K562 (cell line): ENCODE measurements around the gene IPO13. TPM values are rescaled to one million over a fixed set of nuclear protein-coding genes. Genes with fewer than 3 reads are reported as not detected.

Experiments
- ATAC-seq: fragments of 200-7000 bp; cut with Tn5 transposase; 3 replicates; pipeline ENCODE4 v1.9.1; 2020; ENCODE audit warnings: moderate library complexity
- BruUV-seq: library from RNA; stranded (reverse); fragments of 400-500 nt; replicated peaks from 2 replicates; lab custom pipeline; 2021; lab: Mats Ljungman, UMichigan
- CTCF ChIA-PET: fragments of 300-600 bp; formaldehyde crosslinking; extraction: SDS; loops from one replicate; lab custom pipeline; 2021; ENCODE audit warnings: low intra/inter-chr PET ratio; lab: Yijun Ruan, JAX
- POLR2A ChIA-PET: fragments of 300-600, 350-650 bp; sonication (Branson Sonifier 250); formaldehyde crosslinking; extraction: SDS; loops from one replicate; lab custom pipeline; 2021; ENCODE audit warnings: antibody characterized with exemption, inconsistent platforms; lab: Yijun Ruan, JAX
- DNase-seq, 4 experiments: peaks; one replicate each; pipeline versions ENCODE4 v3.0.0 to v3.0.0-alpha.2; 2011 to 2018; ENCODE audit warnings: low spot score in 3 of 4, mixed read lengths in 3 of 4; ENCODE audit errors: extremely low read depth in 1 of 4
- FAIRE-seq: peaks from 2 replicates; lab custom pipeline; 2011; peaks lifted over from hg19 to GRCh38; lab: Jason Lieb, UNC
- H2AFZ ChIP-seq: 2 replicates; pipeline ENCODE4 v1.6.0; 2011; ENCODE audit warnings: low read depth, low read length, control low read depth, inconsistent platforms
- H3K27ac ChIP-seq: fragments of 200-600 bp; 3 replicates; pipeline ENCODE4 v1.8.0; 2011; ENCODE audit warnings: low read depth, mild to moderate bottlenecking, control low read depth, inconsistent platforms, low read length, moderate library complexity, mixed read lengths; ENCODE audit errors: extremely low read depth
- H3K27me3 ChIP-seq, 2 experiments: fragments of 300-600 bp in 1 of 2; 2 replicates in 1 of 2; 3 replicates in 1 of 2; pipeline versions ENCODE4 v1.6.0 to v1.8.0; 2011; ENCODE audit warnings: inconsistent platforms in 2 of 2, low read length in 2 of 2, mild to moderate bottlenecking in 1 of 2, mixed read lengths in 1 of 2, moderate library complexity in 1 of 2; ENCODE audit not compliant: control insufficient read depth in 2 of 2, insufficient read depth in 2 of 2
- H3K36me3 ChIP-seq: fragments of 300-600 bp; 3 replicates; pipeline ENCODE4 v1.8.0; 2011; ENCODE audit warnings: mild to moderate bottlenecking, low read length, inconsistent platforms; ENCODE audit not compliant: control insufficient read depth, insufficient read depth
- H3K4me1 ChIP-seq, 2 experiments: fragments of 200-600 bp in 1 of 2; replicated peaks in 1 of 2; 2 replicates in 1 of 2; 3 replicates in 1 of 2; pipeline versions ENCODE4 v1.5.1 to v1.8.0; 2011; ENCODE audit warnings: inconsistent platforms in 2 of 2, low read length in 2 of 2, mild to moderate bottlenecking in 1 of 2, mixed read lengths in 1 of 2, moderate library complexity in 1 of 2; ENCODE audit not compliant: control insufficient read depth in 2 of 2, insufficient read depth in 2 of 2
- H3K4me2 ChIP-seq: 2 replicates; pipeline ENCODE4 v1.6.1; 2011; ENCODE audit warnings: low read length, control low read depth, inconsistent platforms, mixed read lengths; ENCODE audit not compliant: insufficient read depth
- H3K4me3 ChIP-seq: fragments of 200-600 bp; sonication (generic), shearing (Covaris generic); 2 replicates; pipeline ENCODE4 v1.5.1; 2016; ENCODE audit warnings: control low read depth, inconsistent platforms
- H3K79me2 ChIP-seq: fragments of 200-600 bp; 3 replicates; pipeline ENCODE4 v1.8.0; 2011; ENCODE audit warnings: low read length, inconsistent platforms; ENCODE audit not compliant: control insufficient read depth, insufficient read depth
- H3K9ac ChIP-seq, 2 experiments: 2 replicates each; pipeline versions ENCODE4 v1.6.0 to v1.6.1; 2011; ENCODE audit warnings: low read depth in 2 of 2, low read length in 2 of 2, control low read depth in 1 of 2, inconsistent platforms in 1 of 2, mild to moderate bottlenecking in 1 of 2, mixed read lengths in 1 of 2; ENCODE audit not compliant: insufficient read depth in 1 of 2
- H3K9me1 ChIP-seq: one replicate; pipeline ENCODE4 v1.6.0; 2011; ENCODE audit warnings: inconsistent platforms, mild to moderate bottlenecking, low read length, moderate library complexity; ENCODE audit not compliant: control insufficient read depth, insufficient read depth
- H3K9me3 ChIP-seq: replicated peaks from 2 replicates; pipeline ENCODE4 v1.5.1; 2011; ENCODE audit warnings: low read depth, low read length, inconsistent platforms; ENCODE audit not compliant: control insufficient read depth, insufficient read depth
- H4K20me1 ChIP-seq: replicated peaks from 2 replicates; pipeline ENCODE4 v1.6.1; 2011; ENCODE audit warnings: low read length, inconsistent platforms, mixed read lengths; ENCODE audit not compliant: control insufficient read depth, insufficient read depth
- CHD2 ChIP-seq: IDR thresholded peaks from 2 replicates; pipeline ENCODE4 v1.6.1; 2011; ENCODE audit warnings: low read depth, low read length
- FIP1L1 ChIP-seq: fragments of 200-400 bp; formaldehyde crosslinking; IDR thresholded peaks from 2 replicates; pipeline ENCODE4 v1.6.1; 2018; ENCODE audit warnings: mild to moderate bottlenecking, low read depth, low read length; ENCODE audit not compliant: poor library complexity, severe bottlenecking
- ILF3 ChIP-seq: fragments of 450-650 bp; IDR thresholded peaks from 2 replicates; pipeline ENCODE4 v1.6.1; 2018; ENCODE audit warnings: antibody characterized with exemption, mild to moderate bottlenecking, moderate library complexity, borderline replicate concordance
- JUN ChIP-seq, 2 experiments: sonication (generic) in 1 of 2; formaldehyde crosslinking in 1 of 2; IDR thresholded peaks; 2 replicates each; pipeline versions ENCODE4 v1.6.1 to v1.8.0; 2012 to 2022; ENCODE audit warnings: borderline replicate concordance in 2 of 2, mild to moderate bottlenecking in 2 of 2, improper control_type of control experiment in 1 of 2, low read depth in 1 of 2, low read length in 1 of 2, missing genetic modification reagents in 1 of 2
- LEF1 ChIP-seq: fragments of 450-650 bp; IDR thresholded peaks from 2 replicates; pipeline ENCODE4 v1.6.1; 2016; ENCODE audit warnings: mild to moderate bottlenecking
- PCBP1 ChIP-seq: fragments of 200-400 bp; formaldehyde crosslinking; IDR thresholded peaks from 2 replicates; pipeline ENCODE4 v1.6.1; 2018; ENCODE audit warnings: mild to moderate bottlenecking, low read depth, low read length; ENCODE audit not compliant: poor library complexity, severe bottlenecking
- POLR2G ChIP-seq: fragments of 200-400 bp; formaldehyde crosslinking; IDR thresholded peaks from 2 replicates; pipeline ENCODE4 v1.6.1; 2017; ENCODE audit warnings: low read depth, mild to moderate bottlenecking, antibody characterized with exemption, low read length, moderate library complexity
- RBM22 ChIP-seq: fragments of 200-400 bp; formaldehyde crosslinking; IDR thresholded peaks from 2 replicates; pipeline ENCODE4 v1.6.1; 2018; ENCODE audit warnings: low read length, low read depth; ENCODE audit not compliant: poor library complexity, severe bottlenecking
- SOX6 ChIP-seq: fragments of 450-650 bp; IDR thresholded peaks from 2 replicates; pipeline ENCODE4 v1.6.1; 2014; ENCODE audit warnings: mild to moderate bottlenecking
- SRSF7 ChIP-seq: fragments of 200-400 bp; formaldehyde crosslinking; optimal IDR thresholded peaks from 2 replicates; pipeline ENCODE3; 2017; ENCODE audit warnings: mild to moderate bottlenecking, low read depth, low read length
- TBL1XR1 ChIP-seq, 2 experiments: IDR thresholded peaks; 2 replicates each; pipeline ENCODE4 v1.6.1; 2012; ENCODE audit warnings: improper control_type of control experiment in 2 of 2, low read length in 2 of 2, mild to moderate bottlenecking in 1 of 2
- THRAP3 ChIP-seq: fragments of 450-650 bp; IDR thresholded peaks from 2 replicates; pipeline ENCODE4 v1.6.1; 2016; ENCODE audit warnings: mild to moderate bottlenecking, inconsistent platforms, borderline replicate concordance
- TSC22D4 ChIP-seq: fragments of 450-650 bp; IDR thresholded peaks from 2 replicates; pipeline ENCODE4 v1.6.1; 2016; ENCODE audit warnings: missing genetic modification characterization, missing biosample characterization, control low read depth
- WHSC1 ChIP-seq: IDR thresholded peaks from one replicate; pipeline ENCODE4 v1.6.1; 2012; ENCODE audit warnings: low read length, control low read depth, inconsistent platforms
- ZNF512 ChIP-seq: IDR thresholded peaks from 2 replicates; pipeline ENCODE4 v1.6.1; 2016; ENCODE audit warnings: missing genetic modification characterization, missing compliant biosample characterization
- WGBS: fragments of 100-300 bp; shearing (Covaris generic); methylation state at CpG from one replicate; pipeline ENCODE4 v1.1.6; 2016; ENCODE audit warnings: low coverage, mixed read lengths; ENCODE audit not compliant: insufficient coverage; ENCODE audit errors: missing lambda C conversion rate; 5-methylcytosine and 5-hydroxymethylcytosine counted together
- in situ Hi-C: fragments of 300-500 bp; cut with MboI; formaldehyde crosslinking; loops from 4 replicates; pipeline ENCODE4 v1.15.0; 2018; ENCODE audit warnings: inconsistent platforms, mixed read lengths
- intact Hi-C: fragments of 100-400 bp; cut with micrococcal nuclease; formaldehyde crosslinking; loops from 2 replicates; pipeline ENCODE4 v1.14.2; 2022
- polyA plus RNA-seq, 8 experiments: library from polyadenylated mRNA; depleted of rRNA in 4 of 8; stranded (reverse) in 5 of 8; unstranded in 3 of 8; fragments of >200 nt; fragmentation: Nextera tagmentation in 2 of 8; fragmentation: Illumina TruSeq in 1 of 8; extraction: Ambion mirVana in 2 of 8; extraction: Trizol in 1 of 8; gene quantifications; 2 replicates each; pipeline versions ENCODE4 v1.2.1 to v1.2.3, GENCODE V29; 2011 to 2014; ENCODE audit warnings: inconsistent platforms in 1 of 8, missing spikeins in 1 of 8
- total RNA-seq, 7 experiments: library from RNA; depleted of rRNA in 6 of 7; stranded (reverse); fragments of >200 nt in 6 of 7; fragmentation: Illumina TruSeq in 2 of 7; extraction: Trizol in 2 of 7; gene quantifications; 2 replicates each; pipeline versions ENCODE4 v1.2.1 to v1.2.3, GENCODE V29; 2011 to 2021; ENCODE audit warnings: low replicate concordance in 1 of 7
- TF ChIP-seq, protein P1 (sequence below): fragments of 250-450 bp; sonication (Bioruptor Pico); IDR thresholded peaks from 2 replicates; pipeline ENCODE4 v1.5.0; 2021
- TF ChIP-seq, protein P2 (sequence below): fragments of 250-450 bp; sonication (Bioruptor Pico); IDR thresholded peaks from 2 replicates; pipeline ENCODE4 v1.5.0; 2022; ENCODE audit warnings: mild to moderate bottlenecking

The IPO13 gene
- total and polyA plus RNA-seq, 9 of the 15 experiments (the other 6 are each of a cell fraction or from before 2014, with no cell fraction given): 7.0 to 30.8 (median 16.2) TPM

- 0 out of 4 replicates have a peak within 1 kb of the TSS, but pooled peaks of 1 of the 2 experiments have one; percentile 29 for H3K9ac ChIP-seq
- H3K9me3 ChIP-seq: no peaks in the 10 kb centered on the region
- peaks cover 5% of the 10 kb centered on the region for H3K9me1 ChIP-seq
- ChIA-PET POLR2A (interaction anchor here (1.0 to 2.1 kb wide), 3 partner anchors 10 to 168 kb away, joined by 3 to 10 read pairs (median 4); no protein-coding TSS in a partner anchor), CTCF (interaction anchor here (1.8 to 4.7 kb wide), 4 partner anchors 13 to 706 kb away, joined by 7 to 79 read pairs (median 32); partner anchors contain the start of genes IPO13 and PTPRF)
- H4K20me1 ChIP-seq: 0 out of 2 replicates have a peak, but pooled peaks cover 3% of the 10 kb centered on the region
- H3K27me3 ChIP-seq: no peaks in the 10 kb centered on the region
- in situ Hi-C loops: loop anchor here (5.0 to 10.0 kb wide), 2 partner anchors 161 to 699 kb away; no protein-coding TSS in a partner anchor
- WGBS: 51% methylated on average over 32 of the region's 42 CpGs
- H2AFZ ChIP-seq: peak within 1 kb of the TSS; percentile 65
- DNase-seq (no peak), FAIRE-seq (no peak), ATAC-seq (no peak)
- H3K4me3 ChIP-seq: no peak within 1 kb of the TSS
- H3K36me3 ChIP-seq: peaks cover 4% of the 10 kb centered on the region; the same call in 2 of the 3 replicates
- BruUV-seq: no TSS peak
- intact Hi-C loops: loop anchor here (1.0 to 5.0 kb wide), 5 partner anchors 86 to 706 kb away; no protein-coding TSS in a partner anchor
- H3K4me1 ChIP-seq: peaks cover 12 to 32% of the 10 kb centered on the region in 2 experiments; a peak in 4 of 5 replicates
- H3K79me2 ChIP-seq: no peaks in the 10 kb centered on the region
- no peak within 1 kb of the TSS for H3K27ac ChIP-seq
- peak within 1 kb of the TSS; percentile 37; the same call in 1 of the 2 replicates for H3K4me2 ChIP-seq
- TF ChIP-seq PCBP1: peak; percentile 62
- no peak for TF ChIP-seq THRAP3
- no peak for TF ChIP-seq SRSF7
- peak; percentile 51 for TF ChIP-seq RBM22
- TF ChIP-seq, protein P1, sequence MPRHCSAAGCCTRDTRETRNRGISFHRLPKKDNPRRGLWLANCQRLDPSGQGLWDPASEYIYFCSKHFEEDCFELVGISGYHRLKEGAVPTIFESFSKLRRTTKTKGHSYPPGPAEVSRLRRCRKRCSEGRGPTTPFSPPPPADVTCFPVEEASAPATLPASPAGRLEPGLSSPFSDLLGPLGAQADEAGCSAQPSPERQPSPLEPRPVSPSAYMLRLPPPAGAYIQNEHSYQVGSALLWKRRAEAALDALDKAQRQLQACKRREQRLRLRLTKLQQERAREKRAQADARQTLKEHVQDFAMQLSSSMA (CRISPR knock-in tag): no peak
- TF ChIP-seq POLR2G: peak; percentile 60
- peak; percentile 17 for TF ChIP-seq FIP1L1
- TF ChIP-seq JUN (IDR thresholded peaks at IDR 0.05; ENCODE audit: borderline replicate concordance, low read depth, low read length): no peak
- TF ChIP-seq JUN (CRISPR knock-in tag; IDR thresholded peaks at IDR 0.05; ENCODE audit: borderline replicate concordance): no peak
- no peak for TF ChIP-seq TBL1XR1 (IDR thresholded peaks at IDR 0.05; ENCODE audit: low read length in 2 of 2)
- TF ChIP-seq, protein P2, sequence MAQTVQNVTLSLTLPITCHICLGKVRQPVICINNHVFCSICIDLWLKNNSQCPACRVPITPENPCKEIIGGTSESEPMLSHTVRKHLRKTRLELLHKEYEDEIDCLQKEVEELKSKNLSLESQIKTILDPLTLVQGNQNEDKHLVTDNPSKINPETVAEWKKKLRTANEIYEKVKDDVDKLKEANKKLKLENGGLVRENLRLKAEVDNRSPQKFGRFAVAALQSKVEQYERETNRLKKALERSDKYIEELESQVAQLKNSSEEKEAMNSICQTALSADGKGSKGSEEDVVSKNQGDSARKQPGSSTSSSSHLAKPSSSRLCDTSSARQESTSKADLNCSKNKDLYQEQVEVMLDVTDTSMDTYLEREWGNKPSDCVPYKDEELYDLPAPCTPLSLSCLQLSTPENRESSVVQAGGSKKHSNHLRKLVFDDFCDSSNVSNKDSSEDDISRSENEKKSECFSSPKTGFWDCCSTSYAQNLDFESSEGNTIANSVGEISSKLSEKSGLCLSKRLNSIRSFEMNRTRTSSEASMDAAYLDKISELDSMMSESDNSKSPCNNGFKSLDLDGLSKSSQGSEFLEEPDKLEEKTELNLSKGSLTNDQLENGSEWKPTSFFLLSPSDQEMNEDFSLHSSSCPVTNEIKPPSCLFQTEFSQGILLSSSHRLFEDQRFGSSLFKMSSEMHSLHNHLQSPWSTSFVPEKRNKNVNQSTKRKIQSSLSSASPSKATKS: no peak
- TF ChIP-seq ILF3: no peak
- no peak for TF ChIP-seq SOX6
- TF ChIP-seq ZNF512 (tag): no peak
- no peak for TF ChIP-seq CHD2
- TF ChIP-seq TSC22D4: no peak
- no peak for TF ChIP-seq LEF1
- no peak for TF ChIP-seq WHSC1
Observed at GRCh38 chr1:43933386-43934100, 13.2 kb upstream of the IPO13 start, which contains the start of gene ARTN. TSS of gene ARTN (plus strand) at chr1:43933801. CDS start at chr1:43935657, 1,856 bp downstream.
